Adipocyte (in vitro differentiated cells): ENCODE measurements around the gene POLR3K.

Experiments used
- DNase-seq: peaks from one replicate; pipeline ENCODE4 v3.0.0-alpha.2; 2015; ENCODE audit warnings: low read depth
- H3K27me3 ChIP-seq: replicated peaks from 2 replicates; pipeline ENCODE4 v1.7.0; 2013; ENCODE audit warnings: mild to moderate bottlenecking, low read length, moderate library complexity; ENCODE audit not compliant: control insufficient read depth, insufficient read depth
- H3K36me3 ChIP-seq: 2 replicates; pipeline ENCODE4 v1.7.0; 2013; ENCODE audit warnings: low read length, mild to moderate bottlenecking, moderate library complexity; ENCODE audit not compliant: control insufficient read depth, insufficient read depth, severe bottlenecking
- H3K4me1 ChIP-seq: 2 replicates; pipeline ENCODE4 v1.7.0; 2013; ENCODE audit warnings: mild to moderate bottlenecking, low read length, moderate library complexity; ENCODE audit not compliant: control insufficient read depth, insufficient read depth
- H3K4me3 ChIP-seq: 2 replicates; pipeline ENCODE4 v1.7.0; 2013; ENCODE audit warnings: mild to moderate bottlenecking, low read length, moderate library complexity
- H3K9ac ChIP-seq: 2 replicates; pipeline ENCODE4 v1.7.0; 2013; ENCODE audit warnings: mild to moderate bottlenecking, low read length, moderate library complexity
- H3K9me3 ChIP-seq: 2 replicates; pipeline ENCODE4 v1.7.0; 2013; ENCODE audit warnings: mild to moderate bottlenecking, low read length, moderate library complexity; ENCODE audit not compliant: control insufficient read depth

Gene POLR3K

GRCh38 chr16:77273-77806 lies 23.9 kb upstream of the POLR3K start:
- Histone ChIP-seq H3K4me3 (peak overlapping the region; percentile 95), H3K9ac (peak overlapping the region; percentile 98), H3K4me1 (peaks cover 46% of the 10 kb centered on the region), H3K9me3 (no peaks in the 10 kb centered on the region), H3K36me3 (peaks cover 17% of the 10 kb centered on the region), H3K27me3 (no peaks in the 10 kb centered on the region)
- DNase-seq = peak; percentile 71

GRCh38 chr16:76535-77272 lies 23.3 kb upstream of the POLR3K start:
- peaks cover 46% of the 10 kb centered on the region for H3K4me1 ChIP-seq
- H3K27me3 ChIP-seq = no peaks in the 10 kb centered on the region
- peak; percentile 81 for DNase-seq
- no peaks in the 10 kb centered on the region for H3K9me3 ChIP-seq
- H3K4me3 ChIP-seq = peak overlapping the region; percentile 95
- H3K36me3 ChIP-seq = peaks cover 17% of the 10 kb centered on the region
- H3K9ac ChIP-seq = peak overlapping the region; percentile 98

DNA sequence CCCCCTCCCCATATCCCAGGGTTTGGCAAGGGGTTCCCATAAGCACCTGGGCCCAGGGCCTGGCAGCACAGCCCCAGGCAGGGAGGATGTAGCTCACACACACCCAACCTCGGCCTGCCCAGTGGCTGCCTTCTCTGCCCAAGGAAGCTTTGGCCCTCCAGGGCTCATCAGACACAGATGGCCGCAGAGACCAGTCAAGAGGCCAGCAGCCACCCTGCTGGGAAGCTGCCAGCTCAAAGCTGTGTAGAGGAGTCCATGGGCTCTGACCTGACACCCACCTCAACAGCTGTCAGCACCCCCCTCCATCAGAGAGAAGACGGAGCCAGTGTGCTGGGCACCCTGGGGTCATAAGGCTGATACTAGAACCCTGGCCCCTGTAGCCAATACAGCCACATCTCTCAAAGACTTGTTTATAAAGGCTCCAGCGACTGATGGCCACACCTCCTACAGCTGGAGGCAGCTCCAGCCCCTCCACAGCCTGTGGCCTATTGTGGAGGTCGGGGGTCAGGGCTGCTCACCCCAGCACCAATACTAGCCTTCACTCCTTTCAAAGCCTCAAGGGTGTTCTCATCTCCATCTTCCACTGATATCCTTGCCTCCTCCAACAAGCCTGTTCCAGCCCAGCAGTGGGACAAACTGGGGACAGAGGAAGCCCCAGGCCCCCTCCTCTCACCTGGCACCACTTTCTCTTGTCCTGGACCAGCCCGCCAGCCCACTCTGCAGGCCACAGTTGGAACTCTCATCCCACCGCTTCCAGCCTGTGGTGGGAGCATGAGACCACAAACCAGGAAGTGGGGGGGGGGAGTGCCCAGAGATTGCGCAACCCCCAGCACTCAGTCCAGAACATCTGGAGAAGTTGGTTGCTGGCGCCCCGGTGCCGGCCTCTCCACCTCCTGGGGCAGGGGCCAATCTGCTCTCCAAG lies 22.4 kb upstream of the POLR3K start:
- H3K4me1 ChIP-seq = peaks cover 50% of the 10 kb centered on the region
- no peaks in the 10 kb centered on the region for H3K9me3 ChIP-seq
- peak overlapping the region; percentile 95 for H3K4me3 ChIP-seq
- peak; percentile 93 for DNase-seq
- no peaks in the 10 kb centered on the region for H3K27me3 ChIP-seq
- peak overlapping the region; percentile 98 for H3K9ac ChIP-seq
- peaks cover 14% of the 10 kb centered on the region for H3K36me3 ChIP-seq

GRCh38 chr16:74747-75334 lies 21.4 kb upstream of the POLR3K start:
- Histone ChIP-seq H3K4me1 (peaks cover 57% of the 10 kb centered on the region), H3K9me3 (no peaks in the 10 kb centered on the region), H3K36me3 (peaks cover 7% of the 10 kb centered on the region), H3K27me3 (no peaks in the 10 kb centered on the region), H3K9ac (peak overlapping the region; percentile 98), H3K4me3 (no peak overlapping the region)
- DNase-seq = no peak

- H3K36me3 ChIP-seq = peaks cover under 1% of the 10 kb centered on the region
- H3K4me1 ChIP-seq = peaks cover 59% of the 10 kb centered on the region
- H3K9ac ChIP-seq = no peak overlapping the region
- H3K27me3 ChIP-seq = no peaks in the 10 kb centered on the region
- no peak for DNase-seq
- no peaks in the 10 kb centered on the region for H3K9me3 ChIP-seq
- no peak overlapping the region for H3K4me3 ChIP-seq
Observed at GRCh38 chr16:74051-74746, 20.8 kb upstream of the POLR3K start.

DNA sequence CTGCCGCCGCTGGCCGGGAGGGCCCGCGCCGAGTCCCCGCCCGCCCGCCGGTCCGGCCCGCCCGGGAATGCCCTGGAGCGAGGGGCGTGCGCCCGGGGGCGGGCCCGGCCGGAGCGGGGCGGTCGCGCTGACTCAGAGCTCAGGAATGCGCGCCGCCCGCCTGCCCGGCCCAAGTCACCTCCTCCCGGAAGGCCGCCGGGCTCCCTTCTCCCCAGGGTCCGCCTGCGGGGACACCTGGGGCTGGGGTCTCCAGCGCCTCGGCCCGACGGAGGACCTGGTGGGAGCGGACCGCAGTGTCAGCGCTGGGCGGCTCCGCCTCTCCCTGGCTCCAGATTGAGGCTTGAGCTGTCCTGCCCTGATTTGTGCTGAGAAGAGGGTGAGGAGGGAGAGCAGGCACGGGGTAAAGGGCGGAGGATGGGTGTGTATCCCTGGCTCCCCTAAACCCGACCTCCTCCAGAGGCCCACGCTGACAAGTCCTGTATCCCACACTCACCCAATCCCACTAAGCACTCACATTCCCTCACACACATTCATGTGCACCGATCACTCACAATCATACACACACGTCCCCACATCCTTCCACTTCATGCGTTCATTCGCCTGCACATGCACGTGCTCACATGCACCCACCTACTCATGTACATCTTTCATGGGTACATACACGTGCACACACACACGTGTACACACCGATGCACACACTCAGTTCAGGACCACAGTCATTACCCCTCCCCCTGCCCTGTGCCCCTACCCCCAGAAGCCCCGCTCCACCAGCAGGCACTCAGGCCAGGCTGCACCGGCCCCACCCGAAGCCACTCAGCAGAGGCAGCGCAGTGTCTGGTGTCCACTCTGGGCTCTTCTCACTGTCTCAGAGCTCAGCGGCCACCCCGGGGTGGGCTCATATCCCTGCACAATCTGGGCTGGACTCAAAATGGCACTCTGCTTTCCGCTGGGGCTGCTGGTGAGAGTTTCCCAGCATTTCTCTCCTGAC lies 19.4 kb upstream of the POLR3K start, which contains the start of gene RHBDF1:
Gene RHBDF1, minus strand, starts transcription at position 71 of the 988 bp plus-strand sequence. CDS start 7,616 bp downstream, outside the sequence.
- Histone ChIP-seq H3K27me3 (no peaks in the 10 kb centered on the region), H3K36me3 (no peaks in the 10 kb centered on the region), H3K4me1 (peaks cover 65% of the 10 kb centered on the region), H3K9ac (peak within 1 kb of the TSS; percentile 86), H3K9me3 (no peaks in the 10 kb centered on the region), H3K4me3 (peak within 1 kb of the TSS; percentile 89)
- DNase-seq = peak; percentile 87

GRCh38 chr16:71540-72401 lies 18.4 kb upstream of the POLR3K start:
- Histone ChIP-seq H3K4me3 (peak overlapping the region; percentile 89), H3K4me1 (peaks cover 67% of the 10 kb centered on the region), H3K9me3 (no peaks in the 10 kb centered on the region), H3K36me3 (no peaks in the 10 kb centered on the region), H3K9ac (peak overlapping the region; percentile 86), H3K27me3 (no peaks in the 10 kb centered on the region)
- DNase-seq = peak; percentile 88

- no peak for DNase-seq
- Histone ChIP-seq H3K27me3 (no peaks in the 10 kb centered on the region), H3K4me3 (peak overlapping the region; percentile 89)
Observed at GRCh38 chr16:71210-71539, 17.8 kb upstream of the POLR3K start.

GRCh38 chr16:69181-69580 lies 15.8 kb upstream of the POLR3K start:
- no peak for DNase-seq

More at GRCh38 chr16:71210-71539, 17.8 kb upstream of the POLR3K start:
- Histone ChIP-seq H3K4me1 (peaks cover 66% of the 10 kb centered on the region), H3K36me3 (no peaks in the 10 kb centered on the region), H3K9ac (peak overlapping the region; percentile 86), H3K9me3 (no peaks in the 10 kb centered on the region)

More at GRCh38 chr16:69181-69580, 15.8 kb upstream of the POLR3K start:
- Histone ChIP-seq H3K4me1 (peaks cover 60% of the 10 kb centered on the region), H3K4me3 (no peak overlapping the region), H3K9ac (peak overlapping the region; percentile 86), H3K36me3 (peaks cover 7% of the 10 kb centered on the region), H3K27me3 (no peaks in the 10 kb centered on the region), H3K9me3 (no peaks in the 10 kb centered on the region)
